Measurements from ENCODE around the gene CYP3A4.

Gene CYP3A4

GRCh38 chr7:99719996-99720769, 63.8 kb downstream of the CYP3A4 start:
- DNase-seq: no peak

- DNase-seq: no peak
These were observed 69.9 kb downstream of the CYP3A4 start for GRCh38 chr7:99713995-99714570.

GRCh38 chr7:99709838-99710578, 74.0 kb downstream of the CYP3A4 start:
- no peak for DNase-seq

GRCh38 chr7:99709260-99709659, 74.7 kb downstream of the CYP3A4 start:
- no peak for DNase-seq

GRCh38 chr7:99707096-99707495, 76.9 kb downstream of the CYP3A4 start:
- DNase-seq: no peak

All from activated CD8-positive, alpha-beta memory T cell treated with anti-CD3 and anti-CD28 coated beads, Interleukin-2, amount 50 U/mL, for 4 hours (primary cell).